Measurements from ENCODE around the gene PRAMEF12. TPM values are rescaled to one million over a fixed set of nuclear protein-coding genes. Genes with fewer than 3 reads are reported as not detected.
"Not testable (repeated sequence)": the region's sequence is repeated elsewhere in the genome, so short reads cannot be mapped to it uniquely, and the experiment has no call there.

Gene PRAMEF12
- total RNA-seq, result not detected

GRCh38 chr1:12773438-12773837 lies at the start of gene PRAMEF12:
TSS of gene PRAMEF12 (plus strand) at chr1:12773738. CDS start at chr1:12774868, 1,130 bp downstream.
- Histone ChIP-seq H3K4me3 (no peak within 1 kb of the TSS), H3K36me3 (no peaks in the 10 kb centered on the region), H3K9me3 (no peaks in the 10 kb centered on the region), H3K4me1 (no peaks in the 10 kb centered on the region), H3K27ac (no peak within 1 kb of the TSS), H3K27me3 (no peaks in the 10 kb centered on the region)
- intact Hi-C loops (cut with DNase I; ENCODE audit: low total_unique reads), result no loop called here
- no peak for DNase-seq (ENCODE audit: low spot score in 2 of 2)
- TF ChIP-seq POLR2A (IDR thresholded peaks at IDR 0.05), result no peak
- no peak for TF ChIP-seq CTCF (IDR thresholded peaks at IDR 0.05)
- TF ChIP-seq POLR2AphosphoS5 (IDR thresholded peaks at IDR 0.05), result no peak

- DNase-seq (ENCODE audit: low spot score in 2 of 2), result no peak
- no peaks in the 10 kb centered on the region for H3K36me3 ChIP-seq
- no peak overlapping the region for H3K27ac ChIP-seq
- TF ChIP-seq CTCF (IDR thresholded peaks at IDR 0.05), result no peak
- TF ChIP-seq POLR2A (IDR thresholded peaks at IDR 0.05), result no peak
- no peak for TF ChIP-seq POLR2AphosphoS5 (IDR thresholded peaks at IDR 0.05)
- H3K4me1 ChIP-seq, result no peaks in the 10 kb centered on the region
- peaks cover 11 to 30% of the 10 kb centered on the region in 2 donors for H3K9me3 ChIP-seq
- intact Hi-C loops (cut with DNase I; ENCODE audit: low total_unique reads), result no loop called here
- no peak overlapping the region for H3K4me3 ChIP-seq
- no peaks in the 10 kb centered on the region for H3K27me3 ChIP-seq
These were observed 45.1 kb upstream of the PRAMEF12 start for GRCh38 chr1:12728391-12728790.

GRCh38 chr1:12730156-12730555 lies 43.4 kb upstream of the PRAMEF12 start:
- DNase-seq (ENCODE audit: low spot score in 2 of 2), result no peak
- H3K9me3 ChIP-seq, result peaks cover 11 to 30% of the 10 kb centered on the region in 2 donors
- H3K4me1 ChIP-seq, result no peaks in the 10 kb centered on the region
- H3K27me3 ChIP-seq, result no peaks in the 10 kb centered on the region
- no peak overlapping the region for H3K27ac ChIP-seq
- H3K4me3 ChIP-seq, result no peak overlapping the region
- TF ChIP-seq POLR2AphosphoS5 (IDR thresholded peaks at IDR 0.05) (no peak), CTCF (IDR thresholded peaks at IDR 0.05) (no peak), POLR2A (IDR thresholded peaks at IDR 0.05) (no peak)
- no peaks in the 10 kb centered on the region for H3K36me3 ChIP-seq
- intact Hi-C loops (cut with DNase I; ENCODE audit: low total_unique reads), result no loop called here

- not testable (repeated sequence) for H3K27ac ChIP-seq
- H3K9me3 ChIP-seq, result peaks cover 11 to 30% of the 10 kb centered on the region in 2 donors
These were observed 42.5 kb upstream of the PRAMEF12 start for GRCh38 chr1:12731084-12731483.

GRCh38 chr1:12734651-12735050 lies 38.9 kb upstream of the PRAMEF12 start:
- Histone ChIP-seq H3K4me1 (no peaks in the 10 kb centered on the region), H3K36me3 (no peaks in the 10 kb centered on the region), H3K27ac (no peak overlapping the region), H3K27me3 (no peaks in the 10 kb centered on the region), H3K4me3 (no peak overlapping the region), H3K9me3 (peaks cover 3 to 21% of the 10 kb centered on the region in 2 donors)
- no peak for DNase-seq (ENCODE audit: low spot score in 2 of 2)
- intact Hi-C loops (cut with DNase I; ENCODE audit: low total_unique reads), result no loop called here
- TF ChIP-seq POLR2AphosphoS5 (IDR thresholded peaks at IDR 0.05) (no peak), CTCF (IDR thresholded peaks at IDR 0.05) (no peak), POLR2A (IDR thresholded peaks at IDR 0.05) (no peak)

More at GRCh38 chr1:12731084-12731483, 42.5 kb upstream of the PRAMEF12 start:
- H3K4me3 ChIP-seq; H3K4me1 ChIP-seq; DNase-seq (ENCODE audit: low spot score in 2 of 2); intact Hi-C loops (cut with DNase I; ENCODE audit: low total_unique reads); H3K36me3 ChIP-seq; H3K27me3 ChIP-seq: not testable (repeated sequence)

- no peak for DNase-seq (ENCODE audit: low spot score in 2 of 2)
- H3K4me1 ChIP-seq, result no peaks in the 10 kb centered on the region
- intact Hi-C loops (cut with DNase I; ENCODE audit: low total_unique reads), result no loop called here
- no peaks in the 10 kb centered on the region for H3K27me3 ChIP-seq
- H3K4me3 ChIP-seq, result no peak overlapping the region
- TF ChIP-seq POLR2A (IDR thresholded peaks at IDR 0.05) (no peak), POLR2AphosphoS5 (IDR thresholded peaks at IDR 0.05) (no peak), CTCF (IDR thresholded peaks at IDR 0.05) (no peak)
- no peaks in the 10 kb centered on the region for H3K36me3 ChIP-seq
- no peaks in the 10 kb centered on the region for H3K9me3 ChIP-seq
- no peak overlapping the region for H3K27ac ChIP-seq
These were observed 34.6 kb upstream of the PRAMEF12 start for GRCh38 chr1:12738934-12739333.
